ENCODE data around the gene COLGALT1. TPM values are rescaled to one million over a fixed set of nuclear protein-coding genes. Genes with fewer than 3 reads are reported as not detected.
"Not testable (repeated sequence)": the region's sequence is repeated elsewhere in the genome, so short reads cannot be mapped to it uniquely, and the experiment has no call there.

Gene COLGALT1
- total RNA-seq, 1 donor from 2014 or later, result 59.3 TPM

- DNase-seq (ENCODE audit: low spot score in 2 of 2, unreplicated experiment in 2 of 2), result no peak
- no peak overlapping the region for H3K27ac Mint-ChIP-seq
- no peaks in the 10 kb centered on the region for H3K9me3 Mint-ChIP-seq
- no peak for TF ChIP-seq CTCF (IDR thresholded peaks at IDR 0.05; ENCODE audit: unreplicated experiment)
- no peaks in the 10 kb centered on the region for H3K27me3 Mint-ChIP-seq (ENCODE audit: low read depth)
- H3K36me3 Mint-ChIP-seq, result peaks cover 27% of the 10 kb centered on the region
- no peak overlapping the region for H3K4me3 Mint-ChIP-seq
- H3K4me1 Mint-ChIP-seq, result peaks cover 2% of the 10 kb centered on the region
Measured at GRCh38 chr19:17580470-17581144, 25.2 kb downstream of the COLGALT1 start.

GRCh38 chr19:17581211-17581874 is 25.9 kb downstream of the COLGALT1 start:
- Mint-ChIP-seq H3K27me3 (ENCODE audit: low read depth) (no peaks in the 10 kb centered on the region), H3K4me3 (no peak overlapping the region), H3K36me3 (peaks cover 27% of the 10 kb centered on the region), H3K9me3 (no peaks in the 10 kb centered on the region), H3K27ac (no peak overlapping the region), H3K4me1 (peaks cover 2% of the 10 kb centered on the region)
- no peak for TF ChIP-seq CTCF (IDR thresholded peaks at IDR 0.05; ENCODE audit: unreplicated experiment)
- DNase-seq (ENCODE audit: low spot score in 2 of 2, unreplicated experiment in 2 of 2), result no peak

- no peak for TF ChIP-seq CTCF (IDR thresholded peaks at IDR 0.05; ENCODE audit: unreplicated experiment)
- Mint-ChIP-seq H3K4me3 (no peak overlapping the region), H3K4me1 (no peaks in the 10 kb centered on the region), H3K36me3 (peaks cover 24% of the 10 kb centered on the region), H3K9me3 (no peaks in the 10 kb centered on the region), H3K27me3 (ENCODE audit: low read depth) (no peaks in the 10 kb centered on the region), H3K27ac (no peak overlapping the region)
- DNase-seq (ENCODE audit: low spot score in 2 of 2, unreplicated experiment in 2 of 2), result no peak
Measured at GRCh38 chr19:17582613-17583012, 27.2 kb downstream of the COLGALT1 start.

- Mint-ChIP-seq H3K4me1 (no peaks in the 10 kb centered on the region), H3K9me3 (no peaks in the 10 kb centered on the region), H3K27me3 (ENCODE audit: low read depth) (no peaks in the 10 kb centered on the region), H3K4me3 (no peak overlapping the region), H3K27ac (no peak overlapping the region), H3K36me3 (peaks cover 21% of the 10 kb centered on the region)
- no peak for DNase-seq (ENCODE audit: low spot score in 2 of 2, unreplicated experiment in 2 of 2)
- no peak for TF ChIP-seq CTCF (IDR thresholded peaks at IDR 0.05; ENCODE audit: unreplicated experiment)
Measured at GRCh38 chr19:17584132-17584531, 28.7 kb downstream of the COLGALT1 start.

- H3K4me1 Mint-ChIP-seq; DNase-seq (ENCODE audit: low spot score in 2 of 2, unreplicated experiment in 2 of 2); H3K27me3 Mint-ChIP-seq (ENCODE audit: low read depth); H3K4me3 Mint-ChIP-seq; H3K27ac Mint-ChIP-seq; H3K9me3 Mint-ChIP-seq: not testable (repeated sequence)
- H3K36me3 Mint-ChIP-seq, result peaks cover 10% of the 10 kb centered on the region
Measured at GRCh38 chr19:17585395-17585794, 29.9 kb downstream of the COLGALT1 start.

GRCh38 chr19:17590866-17591265 is 35.4 kb downstream of the COLGALT1 start:
- TF ChIP-seq CTCF (IDR thresholded peaks at IDR 0.05; ENCODE audit: unreplicated experiment), result no peak
- no peak for DNase-seq (ENCODE audit: low spot score in 2 of 2, unreplicated experiment in 2 of 2)
- Mint-ChIP-seq H3K36me3 (no peaks in the 10 kb centered on the region), H3K4me1 (no peaks in the 10 kb centered on the region), H3K4me3 (no peak overlapping the region), H3K9me3 (no peaks in the 10 kb centered on the region), H3K27ac (no peak overlapping the region), H3K27me3 (ENCODE audit: low read depth) (peaks cover 15% of the 10 kb centered on the region)

GRCh38 chr19:17594296-17594695 is 38.8 kb downstream of the COLGALT1 start:
- not testable (repeated sequence) for DNase-seq (ENCODE audit: low spot score in 2 of 2, unreplicated experiment in 2 of 2); H3K27ac Mint-ChIP-seq; H3K4me3 Mint-ChIP-seq; H3K9me3 Mint-ChIP-seq; H3K36me3 Mint-ChIP-seq; H3K4me1 Mint-ChIP-seq
- H3K27me3 Mint-ChIP-seq (ENCODE audit: low read depth), result peaks cover 15% of the 10 kb centered on the region

- not testable (repeated sequence) for H3K9me3 Mint-ChIP-seq; H3K4me3 Mint-ChIP-seq; H3K4me1 Mint-ChIP-seq; H3K27ac Mint-ChIP-seq; H3K36me3 Mint-ChIP-seq; DNase-seq (ENCODE audit: low spot score in 2 of 2, unreplicated experiment in 2 of 2)
- peaks cover 22% of the 10 kb centered on the region for H3K27me3 Mint-ChIP-seq (ENCODE audit: low read depth)
Measured at GRCh38 chr19:17598063-17598462, 42.6 kb downstream of the COLGALT1 start.
